Measurements from ENCODE around the gene CNIH2.

CNIH2 gene

GRCh38 chr11:66327171-66328030 is 49.4 kb downstream of the CNIH2 start:
- H3K4me3 ChIP-seq (ENCODE audit: low read depth, low read length), result no peak overlapping the region
- TF ChIP-seq CTCF (IDR thresholded peaks at IDR 0.05; ENCODE audit: low read depth, low read length, missing control alignments), result no peak
- no peak for DNase-seq (ENCODE audit: low read depth)

- no peak for TF ChIP-seq CTCF (IDR thresholded peaks at IDR 0.05; ENCODE audit: low read depth, low read length, missing control alignments)
- no peak overlapping the region for H3K4me3 ChIP-seq (ENCODE audit: low read depth, low read length)
- DNase-seq (ENCODE audit: low read depth), result no peak
These were observed 50.0 kb downstream of the CNIH2 start for GRCh38 chr11:66328031-66328301.

- DNase-seq (ENCODE audit: low read depth), result no peak
- TF ChIP-seq CTCF (IDR thresholded peaks at IDR 0.05; ENCODE audit: low read depth, low read length, missing control alignments), result peak; percentile 88
- no peak overlapping the region for H3K4me3 ChIP-seq (ENCODE audit: low read depth, low read length)
These were observed 50.5 kb downstream of the CNIH2 start for GRCh38 chr11:66328302-66329144.

- no peak for DNase-seq (ENCODE audit: low read depth)
- H3K4me3 ChIP-seq (ENCODE audit: low read depth, low read length), result no peak overlapping the region
- TF ChIP-seq CTCF (IDR thresholded peaks at IDR 0.05; ENCODE audit: low read depth, low read length, missing control alignments), result no peak
These were observed 51.2 kb downstream of the CNIH2 start for GRCh38 chr11:66329165-66329673.

GRCh38 chr11:66330931-66331330 is 53.0 kb downstream of the CNIH2 start:
- no peak for DNase-seq (ENCODE audit: low read depth)
- no peak overlapping the region for H3K4me3 ChIP-seq (ENCODE audit: low read depth, low read length)
- TF ChIP-seq CTCF (IDR thresholded peaks at IDR 0.05; ENCODE audit: low read depth, low read length, missing control alignments), result no peak

- no peak for TF ChIP-seq CTCF (IDR thresholded peaks at IDR 0.05; ENCODE audit: low read depth, low read length, missing control alignments)
- no peak overlapping the region for H3K4me3 ChIP-seq (ENCODE audit: low read depth, low read length)
- DNase-seq (ENCODE audit: low read depth), result no peak
These were observed 53.8 kb downstream of the CNIH2 start for GRCh38 chr11:66331542-66332370.

All from GM12864 (cell line).